Suprapubic skin (tissue), 4 donors: ENCODE measurements around the gene RPN2.

ENCODE experiments used
- EP300 ChIP-seq: sonication (generic); formaldehyde crosslinking; IDR thresholded peaks from one replicate; pipeline ENCODE4 v1.6.1; 2017; ENCODE audit warnings: antibody characterized with exemption
- POLR2A ChIP-seq, 2 donors: fragments of 450-650 bp; IDR thresholded peaks; one replicate each; pipeline ENCODE4 v1.6.1; 2017; ENCODE audit warnings: antibody characterized with exemption in 2 of 2, mild to moderate bottlenecking in 2 of 2, moderate library complexity in 2 of 2
- POLR2AphosphoS5 ChIP-seq, 3 donors: sonication (generic); formaldehyde crosslinking; IDR thresholded peaks; one replicate each; pipeline ENCODE4 v1.6.1; 2017; ENCODE audit warnings: antibody characterized with exemption in 3 of 3
- TF ChIP-seq, protein P1 (sequence below), 2 donors: fragments of 200-600 bp in 1 of 2; fragments of 450-650 bp in 1 of 2; sonication (generic) in 1 of 2; IDR thresholded peaks; one replicate each; pipeline ENCODE4 v1.5.1; 2016 to 2019; ENCODE audit warnings: antibody characterized with exemption in 2 of 2, mild to moderate bottlenecking in 1 of 2, moderate library complexity in 1 of 2

DNA sequence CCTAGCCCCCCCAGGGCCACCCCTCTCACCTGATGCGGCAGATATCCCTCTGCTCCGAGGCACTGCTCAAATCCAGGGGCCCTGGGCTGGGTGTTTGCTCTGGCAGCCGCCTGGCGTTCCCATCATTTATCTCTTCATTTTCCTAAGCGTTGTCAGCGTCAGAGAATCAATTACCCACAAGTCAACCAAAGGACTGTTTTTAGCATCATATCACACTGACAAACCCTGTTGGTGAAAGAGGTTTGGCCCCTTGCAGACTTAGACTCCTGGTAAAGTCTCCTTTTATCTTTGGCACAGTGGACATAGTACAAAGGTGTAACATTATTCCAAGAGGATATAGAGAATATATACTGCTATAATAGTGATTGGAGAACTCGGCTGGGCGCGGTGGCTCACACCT is 82.6 kb downstream of the RPN2 start, which contains the start of gene GHRH:
- no peak for TF ChIP-seq POLR2AphosphoS5 (IDR thresholded peaks at IDR 0.05)
- TF ChIP-seq, protein P1, sequence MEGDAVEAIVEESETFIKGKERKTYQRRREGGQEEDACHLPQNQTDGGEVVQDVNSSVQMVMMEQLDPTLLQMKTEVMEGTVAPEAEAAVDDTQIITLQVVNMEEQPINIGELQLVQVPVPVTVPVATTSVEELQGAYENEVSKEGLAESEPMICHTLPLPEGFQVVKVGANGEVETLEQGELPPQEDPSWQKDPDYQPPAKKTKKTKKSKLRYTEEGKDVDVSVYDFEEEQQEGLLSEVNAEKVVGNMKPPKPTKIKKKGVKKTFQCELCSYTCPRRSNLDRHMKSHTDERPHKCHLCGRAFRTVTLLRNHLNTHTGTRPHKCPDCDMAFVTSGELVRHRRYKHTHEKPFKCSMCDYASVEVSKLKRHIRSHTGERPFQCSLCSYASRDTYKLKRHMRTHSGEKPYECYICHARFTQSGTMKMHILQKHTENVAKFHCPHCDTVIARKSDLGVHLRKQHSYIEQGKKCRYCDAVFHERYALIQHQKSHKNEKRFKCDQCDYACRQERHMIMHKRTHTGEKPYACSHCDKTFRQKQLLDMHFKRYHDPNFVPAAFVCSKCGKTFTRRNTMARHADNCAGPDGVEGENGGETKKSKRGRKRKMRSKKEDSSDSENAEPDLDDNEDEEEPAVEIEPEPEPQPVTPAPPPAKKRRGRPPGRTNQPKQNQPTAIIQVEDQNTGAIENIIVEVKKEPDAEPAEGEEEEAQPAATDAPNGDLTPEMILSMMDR (IDR thresholded peaks at IDR 0.05) = no peak
- TF ChIP-seq EP300 = no peak
- TF ChIP-seq POLR2A (IDR thresholded peaks at IDR 0.05) = no peak
